HFFc6 (cell line): Measurements from ENCODE around the gene EPHA6. TPM values are rescaled to one million over a fixed set of nuclear protein-coding genes. Genes with fewer than 3 reads are reported as not detected.

Experiments used
- DNase-seq: peaks from one replicate; pipeline ENCODE4 v3.0.0-alpha.2; 2018
- H3K27ac Mint-ChIP-seq: 2 replicates; pipeline ENCODE4 v1.8.0; 2020; ENCODE audit warnings: mild to moderate bottlenecking, mixed read lengths
- H3K27me3 Mint-ChIP-seq: 2 replicates; pipeline ENCODE4 v1.8.0; 2021; ENCODE audit warnings: mild to moderate bottlenecking, moderate library complexity, mixed read lengths; ENCODE audit not compliant: insufficient read depth
- H3K36me3 Mint-ChIP-seq: 2 replicates; pipeline ENCODE4 v1.8.0; 2021; ENCODE audit warnings: low read depth, mixed read lengths
- H3K4me1 Mint-ChIP-seq: 2 replicates; pipeline ENCODE4 v1.8.0; 2020; ENCODE audit warnings: low read depth, mixed read lengths
- H3K4me3 Mint-ChIP-seq: 2 replicates; pipeline ENCODE4 v1.8.0; 2020; ENCODE audit warnings: mild to moderate bottlenecking, moderate library complexity, mixed read lengths
- H3K9me3 Mint-ChIP-seq: 2 replicates; pipeline ENCODE4 v1.8.0; 2020; ENCODE audit warnings: mild to moderate bottlenecking, mixed read lengths
- CTCF ChIP-seq: fragments of 200-600 bp; sonication (generic); IDR thresholded peaks from 2 replicates; pipeline ENCODE4 v1.5.0; 2021; ENCODE audit warnings: antibody characterized with exemption, mild to moderate bottlenecking
- total RNA-seq, 6 experiments: library from RNA; stranded (reverse); fragmentation: NEBNext Ultra II Directional; extraction: Animal tissue kit (Norgen Biotek cat#: 25700); gene quantifications; 2 replicates in 1 of 6; 3 replicates in 5 of 6; pipeline ENCODE4 v1.2.3, GENCODE V29; 2021

Gene EPHA6
- total RNA-seq, 6 experiments from 2014 or later, result not detected

GRCh38 chr3:97256060-97256459 is 441.7 kb downstream of the EPHA6 start:
- Mint-ChIP-seq H3K4me1 (no peaks in the 10 kb centered on the region), H3K27me3 (no peaks in the 10 kb centered on the region; the same call in 1 of the 2 replicates), H3K27ac (no peak overlapping the region), H3K9me3 (peaks cover 21% of the 10 kb centered on the region), H3K36me3 (no peaks in the 10 kb centered on the region), H3K4me3 (no peak overlapping the region)
- no peak for DNase-seq
- no peak; the same call in 1 of the 2 replicates for TF ChIP-seq CTCF

- Mint-ChIP-seq H3K4me3 (no peak overlapping the region), H3K36me3 (no peaks in the 10 kb centered on the region), H3K9me3 (peaks cover 14% of the 10 kb centered on the region; the same call in 1 of the 2 replicates), H3K27ac (no peak overlapping the region), H3K4me1 (no peaks in the 10 kb centered on the region), H3K27me3 (no peaks in the 10 kb centered on the region)
- TF ChIP-seq CTCF, result no peak
- no peak for DNase-seq
Observed at GRCh38 chr3:97257942-97258697, 443.7 kb downstream of the EPHA6 start.

GRCh38 chr3:97259263-97259662 is 444.9 kb downstream of the EPHA6 start:
- no peak for TF ChIP-seq CTCF
- Mint-ChIP-seq H3K4me3 (no peak overlapping the region), H3K9me3 (peaks cover 18% of the 10 kb centered on the region; the same call in 1 of the 2 replicates), H3K36me3 (no peaks in the 10 kb centered on the region), H3K27ac (no peak overlapping the region), H3K27me3 (no peaks in the 10 kb centered on the region), H3K4me1 (no peaks in the 10 kb centered on the region)
- no peak for DNase-seq

GRCh38 chr3:97264180-97264579 is 449.8 kb downstream of the EPHA6 start:
- H3K4me1 Mint-ChIP-seq, result no peaks in the 10 kb centered on the region
- H3K9me3 Mint-ChIP-seq, result peaks cover 12% of the 10 kb centered on the region; the same call in 1 of the 2 replicates
- H3K27ac Mint-ChIP-seq, result no peak overlapping the region
- no peaks in the 10 kb centered on the region for H3K36me3 Mint-ChIP-seq
- no peak for TF ChIP-seq CTCF
- DNase-seq, result no peak
- H3K4me3 Mint-ChIP-seq, result no peak overlapping the region
- no peaks in the 10 kb centered on the region; the same call in 1 of the 2 replicates for H3K27me3 Mint-ChIP-seq

- Mint-ChIP-seq H3K36me3 (no peaks in the 10 kb centered on the region), H3K4me3 (no peak overlapping the region), H3K27me3 (no peaks in the 10 kb centered on the region; the same call in 1 of the 2 replicates), H3K9me3 (peaks cover 9% of the 10 kb centered on the region; the same call in 1 of the 2 replicates), H3K27ac (no peak overlapping the region), H3K4me1 (no peaks in the 10 kb centered on the region)
- no peak for TF ChIP-seq CTCF
- DNase-seq, result no peak
Observed at GRCh38 chr3:97265237-97266005, 451.0 kb downstream of the EPHA6 start.
